Erythroblast (primary cell): Measurements from ENCODE around the gene BLACAT1.
"Not testable (repeated sequence)": the region's sequence is repeated elsewhere in the genome, so short reads cannot be mapped to it uniquely, and the experiment has no call there.

Source experiments
- DNase-seq, 2 experiments: peaks; one replicate each; lab custom pipeline; 2025; lab: John Stamatoyannopoulos, UW
- GATA1 ChIP-seq: IDR thresholded peaks from 2 replicates; pipeline ENCODE4 v1.6.1; 2011; ENCODE audit warnings: low read depth, mild to moderate bottlenecking, control low read depth, low read length, moderate library complexity
- POLR2A ChIP-seq: IDR thresholded peaks from 2 replicates; pipeline ENCODE4 v1.6.1; 2011; ENCODE audit warnings: mild to moderate bottlenecking, low read length

BLACAT1 gene

GRCh38 chr1:205435578-205436573 is 20.0 kb downstream of the BLACAT1 start:
- TF ChIP-seq POLR2A = no peak
- no peak for TF ChIP-seq GATA1
- no peak for DNase-seq

- DNase-seq = no peak
- TF ChIP-seq GATA1 (no peak), POLR2A (no peak)
These were observed 21.1 kb downstream of the BLACAT1 start for GRCh38 chr1:205434738-205435137.

- not testable (repeated sequence) for DNase-seq
These were observed 23.2 kb downstream of the BLACAT1 start for GRCh38 chr1:205432692-205433091.

GRCh38 chr1:205432116-205432515 is 23.7 kb downstream of the BLACAT1 start:
- no peak for DNase-seq
- TF ChIP-seq GATA1 (no peak), POLR2A (no peak)

- TF ChIP-seq POLR2A = no peak
- TF ChIP-seq GATA1 = no peak
- peak; percentile 39 to 56 for DNase-seq
These were observed 25.0 kb downstream of the BLACAT1 start for GRCh38 chr1:205430696-205431305.

- DNase-seq = no peak
These were observed 25.8 kb downstream of the BLACAT1 start for GRCh38 chr1:205429762-205430695.

GRCh38 chr1:205424901-205425600 is 30.8 kb downstream of the BLACAT1 start:
- TF ChIP-seq GATA1 (no peak), POLR2A (no peak)
- no peak for DNase-seq

More at GRCh38 chr1:205429762-205430695, 25.8 kb downstream of the BLACAT1 start:
- TF ChIP-seq GATA1 = no peak
- TF ChIP-seq POLR2A = no peak

- DNase-seq = no peak
- TF ChIP-seq POLR2A (no peak), GATA1 (no peak)
These were observed 31.9 kb downstream of the BLACAT1 start for GRCh38 chr1:205423814-205424399.

- DNase-seq = no peak
- TF ChIP-seq GATA1 (no peak), POLR2A (no peak)
These were observed 32.7 kb downstream of the BLACAT1 start for GRCh38 chr1:205422993-205423642.

- TF ChIP-seq GATA1 = no peak
- TF ChIP-seq POLR2A = no peak
- no peak for DNase-seq
These were observed 34.0 kb downstream of the BLACAT1 start, which contains the start of gene LEMD1 for GRCh38 chr1:205421798-205422197. Gene LEMD1, minus strand, starts transcription at chr1:205422056. Its CDS starts 1,520 bp downstream, at chr1:205420536.

GRCh38 chr1:205420938-205421337 is 34.9 kb downstream of the BLACAT1 start:
- DNase-seq = no peak
- no peak for TF ChIP-seq POLR2A
